ENCODE results near the gene RBM39.

Gene RBM39

DNA sequence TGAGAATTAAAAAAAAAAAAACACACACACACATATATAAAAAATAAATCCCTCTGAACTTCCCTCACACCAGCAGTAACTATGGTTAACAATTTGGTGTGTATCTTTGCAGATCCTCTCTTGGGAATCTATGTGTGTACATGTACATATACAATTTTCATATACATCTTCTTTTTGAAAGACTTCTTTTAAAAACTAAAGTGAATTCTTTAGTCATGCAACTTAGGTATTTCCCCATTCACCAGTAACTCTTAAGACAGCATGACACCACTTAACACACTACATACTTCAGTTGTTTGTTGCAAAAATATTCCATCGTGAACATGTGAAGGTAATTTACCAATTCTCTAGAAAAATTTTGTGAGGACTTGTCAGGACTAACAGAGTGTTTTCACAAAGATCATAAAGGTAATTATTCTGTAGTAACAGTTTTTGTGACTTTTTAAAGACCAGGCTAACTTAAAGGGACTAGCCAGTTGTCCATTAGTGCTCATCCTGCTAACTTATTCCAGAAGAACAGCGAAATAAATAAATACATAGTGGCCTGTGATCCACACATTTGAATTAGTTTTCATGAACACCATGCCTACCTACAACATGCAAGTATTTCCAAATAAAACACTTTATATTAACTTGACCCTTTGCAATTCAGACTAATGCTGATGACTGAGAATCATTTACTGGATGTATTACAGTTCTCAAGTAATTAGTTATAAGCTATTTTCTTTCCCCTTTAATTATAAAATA, 12.1 kb downstream of the RBM39 start:
- H3K36me3 ChIP-seq (ENCODE audit: low read length), result peaks cover 79% of the 10 kb centered on the region
- no peaks in the 10 kb centered on the region for H3K9me3 ChIP-seq (ENCODE audit: insufficient read depth, low read length)
- no peak overlapping the region for H3K4me2 ChIP-seq (ENCODE audit: low read depth, low read length, poor library complexity, severe bottlenecking)
- no peaks in the 10 kb centered on the region for H3K9me2 ChIP-seq (replicated peaks; ENCODE audit: insufficient read depth, low read length)
- H4K20me1 ChIP-seq (ENCODE audit: low read depth, low read length), result peaks cover 73% of the 10 kb centered on the region
- no peak for TF ChIP-seq EZH2phosphoT487 (conservative IDR thresholded peaks at IDR 0.05; ENCODE audit: low read length)
- TF ChIP-seq, protein P1, sequence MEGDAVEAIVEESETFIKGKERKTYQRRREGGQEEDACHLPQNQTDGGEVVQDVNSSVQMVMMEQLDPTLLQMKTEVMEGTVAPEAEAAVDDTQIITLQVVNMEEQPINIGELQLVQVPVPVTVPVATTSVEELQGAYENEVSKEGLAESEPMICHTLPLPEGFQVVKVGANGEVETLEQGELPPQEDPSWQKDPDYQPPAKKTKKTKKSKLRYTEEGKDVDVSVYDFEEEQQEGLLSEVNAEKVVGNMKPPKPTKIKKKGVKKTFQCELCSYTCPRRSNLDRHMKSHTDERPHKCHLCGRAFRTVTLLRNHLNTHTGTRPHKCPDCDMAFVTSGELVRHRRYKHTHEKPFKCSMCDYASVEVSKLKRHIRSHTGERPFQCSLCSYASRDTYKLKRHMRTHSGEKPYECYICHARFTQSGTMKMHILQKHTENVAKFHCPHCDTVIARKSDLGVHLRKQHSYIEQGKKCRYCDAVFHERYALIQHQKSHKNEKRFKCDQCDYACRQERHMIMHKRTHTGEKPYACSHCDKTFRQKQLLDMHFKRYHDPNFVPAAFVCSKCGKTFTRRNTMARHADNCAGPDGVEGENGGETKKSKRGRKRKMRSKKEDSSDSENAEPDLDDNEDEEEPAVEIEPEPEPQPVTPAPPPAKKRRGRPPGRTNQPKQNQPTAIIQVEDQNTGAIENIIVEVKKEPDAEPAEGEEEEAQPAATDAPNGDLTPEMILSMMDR (IDR thresholded peaks at IDR 0.05; ENCODE audit: insufficient read depth, low read length, poor library complexity, severe bottlenecking), result no peak
- no peak overlapping the region for H3K27ac ChIP-seq (ENCODE audit: low read depth, low read length)
- no peak overlapping the region for H3K9ac ChIP-seq (ENCODE audit: low read length)
- no peak overlapping the region for H3K4me3 ChIP-seq (ENCODE audit: insufficient read depth, low read length, poor library complexity, severe bottlenecking)
- peaks cover 63% of the 10 kb centered on the region for H3F3A ChIP-seq (ENCODE audit: insufficient read depth)
- H3K79me2 ChIP-seq (ENCODE audit: insufficient read depth, low read length), result peaks cover 90% of the 10 kb centered on the region
- H2AFZ ChIP-seq (ENCODE audit: low read depth, low read length, severe bottlenecking), result no peak overlapping the region
- H3K27me3 ChIP-seq (ENCODE audit: low read length), result no peaks in the 10 kb centered on the region

DNA sequence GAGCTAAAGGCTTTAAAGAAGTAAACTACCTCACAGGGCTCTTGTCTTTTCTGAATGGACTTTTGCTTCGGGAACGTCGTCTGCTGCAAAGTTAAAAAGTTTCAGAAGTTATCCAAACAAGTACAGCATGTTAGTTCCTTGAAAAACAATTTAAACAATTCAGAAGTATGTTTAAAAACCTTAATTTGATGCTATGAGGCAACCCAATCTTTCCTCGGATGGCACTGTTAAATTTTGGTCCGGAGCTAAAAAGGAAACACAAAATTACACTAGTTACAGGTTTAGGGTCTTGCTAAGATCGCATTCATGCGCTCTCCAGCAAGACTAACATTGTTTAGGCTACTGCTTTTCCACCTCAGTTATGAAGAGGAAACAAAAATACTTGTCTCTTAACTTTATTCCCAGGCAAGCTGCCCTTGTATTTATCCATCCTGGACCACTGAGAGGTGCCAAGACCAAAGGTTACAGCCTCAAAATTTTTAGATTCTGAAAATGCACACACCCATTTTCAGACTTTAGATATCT, 12.7 kb downstream of the RBM39 start:
- peaks cover 90% of the 10 kb centered on the region for H3K79me2 ChIP-seq (ENCODE audit: insufficient read depth, low read length)
- no peaks in the 10 kb centered on the region for H3K9me3 ChIP-seq (ENCODE audit: insufficient read depth, low read length)
- no peak overlapping the region for H3K9ac ChIP-seq (ENCODE audit: low read length)
- no peak overlapping the region for H3K4me2 ChIP-seq (ENCODE audit: low read depth, low read length, poor library complexity, severe bottlenecking)
- no peaks in the 10 kb centered on the region for H3K27me3 ChIP-seq (ENCODE audit: low read length)
- no peak overlapping the region for H3K27ac ChIP-seq (ENCODE audit: low read depth, low read length)
- peaks cover 59% of the 10 kb centered on the region for H3F3A ChIP-seq (ENCODE audit: insufficient read depth)
- peaks cover 78% of the 10 kb centered on the region for H3K36me3 ChIP-seq (ENCODE audit: low read length)
- TF ChIP-seq, protein P1 (IDR thresholded peaks at IDR 0.05; ENCODE audit: insufficient read depth, low read length, poor library complexity, severe bottlenecking), result no peak
- no peak for TF ChIP-seq EZH2phosphoT487 (conservative IDR thresholded peaks at IDR 0.05; ENCODE audit: low read length)
- H4K20me1 ChIP-seq (ENCODE audit: low read depth, low read length), result peaks cover 72% of the 10 kb centered on the region
- no peak overlapping the region for H3K4me3 ChIP-seq (ENCODE audit: insufficient read depth, low read length, poor library complexity, severe bottlenecking)
- no peaks in the 10 kb centered on the region for H3K9me2 ChIP-seq (replicated peaks; ENCODE audit: insufficient read depth, low read length)
- no peak overlapping the region for H2AFZ ChIP-seq (ENCODE audit: low read depth, low read length, severe bottlenecking)

DNA sequence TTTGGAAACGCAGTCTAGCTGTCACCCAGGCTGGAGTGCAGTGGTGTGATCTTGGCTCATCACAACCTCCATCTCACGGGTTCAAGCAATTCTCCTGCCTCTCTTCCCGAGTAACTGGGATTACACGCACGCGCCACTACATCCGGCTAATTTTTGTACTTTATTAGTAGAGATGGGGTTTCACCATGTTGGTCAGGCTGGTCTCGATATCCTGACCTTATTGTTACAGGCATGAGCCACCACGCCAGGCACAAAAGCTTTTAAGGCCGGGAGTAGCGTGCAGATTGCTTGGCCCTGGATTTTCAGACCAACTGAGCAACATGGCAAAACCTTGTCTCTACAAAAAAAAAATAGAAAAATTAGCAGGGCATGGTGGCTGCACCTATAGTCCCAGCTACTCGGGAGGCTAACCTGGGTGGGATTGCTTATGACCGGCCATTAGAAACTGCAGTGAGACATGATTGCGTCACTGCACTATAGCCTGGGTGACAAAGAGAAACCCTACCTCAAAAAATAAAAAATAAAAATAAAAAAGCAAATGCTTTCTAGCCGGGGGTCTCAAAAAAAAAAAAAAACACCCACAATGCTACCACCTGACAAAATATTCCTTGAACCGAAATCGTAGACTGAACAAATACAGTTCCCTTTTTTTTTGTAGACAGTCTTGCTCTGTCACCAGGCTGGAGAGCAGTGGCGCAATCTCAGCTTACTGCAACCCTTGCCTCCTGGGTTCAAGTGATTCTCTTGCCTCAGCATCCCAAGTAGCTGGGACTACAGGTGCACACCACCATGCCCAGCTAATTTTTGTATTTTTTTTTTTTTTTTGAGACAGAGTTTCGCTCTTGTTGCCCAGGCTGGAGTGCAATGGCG, 15.0 kb downstream of the RBM39 start:
- Histone ChIP-seq H3F3A (ENCODE audit: insufficient read depth) (peaks cover 57% of the 10 kb centered on the region), H3K9ac (ENCODE audit: low read length) (no peak overlapping the region), H4K20me1 (ENCODE audit: low read depth, low read length) (peaks cover 62% of the 10 kb centered on the region), H3K9me2 (replicated peaks; ENCODE audit: insufficient read depth, low read length) (no peaks in the 10 kb centered on the region), H3K36me3 (ENCODE audit: low read length) (peaks cover 73% of the 10 kb centered on the region), H3K4me2 (ENCODE audit: low read depth, low read length, poor library complexity, severe bottlenecking) (no peak overlapping the region), H3K27ac (ENCODE audit: low read depth, low read length) (no peak overlapping the region), H3K79me2 (ENCODE audit: insufficient read depth, low read length) (peaks cover 87% of the 10 kb centered on the region), H3K4me3 (ENCODE audit: insufficient read depth, low read length, poor library complexity, severe bottlenecking) (no peak overlapping the region), H2AFZ (ENCODE audit: low read depth, low read length, severe bottlenecking) (no peak overlapping the region), H3K9me3 (ENCODE audit: insufficient read depth, low read length) (no peaks in the 10 kb centered on the region), H3K27me3 (ENCODE audit: low read length) (no peaks in the 10 kb centered on the region)
- TF ChIP-seq, protein P1 (IDR thresholded peaks at IDR 0.05; ENCODE audit: insufficient read depth, low read length, poor library complexity, severe bottlenecking), result no peak
- no peak for TF ChIP-seq EZH2phosphoT487 (conservative IDR thresholded peaks at IDR 0.05; ENCODE audit: low read length)

Data from SU-DHL-6 (cell line).